OCI-LY1 (cell line): ENCODE measurements around the gene LIPG.

Experiments
- CTCF ChIP-seq: fragments of 200-600 bp; sonication (generic), shearing (Covaris generic); IDR thresholded peaks from 2 replicates; pipeline ENCODE4 v1.5.1; 2017; ENCODE audit warnings: mild to moderate bottlenecking, antibody characterized with exemption, low read length, moderate library complexity, mixed read lengths
- EZH2 ChIP-seq: fragments of 200-600 bp; sonication (generic), shearing (Covaris generic); IDR thresholded peaks from 2 replicates; pipeline ENCODE4 v1.8.0; 2017; ENCODE audit warnings: borderline replicate concordance, mixed run types, mild to moderate bottlenecking, antibody characterized with exemption, low read length, moderate library complexity, mixed read lengths

GRCh38 chr18:49617865-49618264 is 56.0 kb downstream of the LIPG start:
- no peak for TF ChIP-seq CTCF
- TF ChIP-seq EZH2: no peak
